Tibial nerve (tissue), 3 donors: ENCODE measurements around the gene SH3YL1.

ENCODE experiments used
- POLR2A ChIP-seq, 2 donors: fragments of 450-650 bp; IDR thresholded peaks; one replicate each; pipeline ENCODE4 v1.6.1; 2017; ENCODE audit warnings: antibody characterized with exemption in 2 of 2, mild to moderate bottlenecking in 2 of 2, moderate library complexity in 2 of 2
- TF ChIP-seq, protein P1 (sequence below), 5 experiments: fragments of 200-600 bp in 3 of 5; fragments of 450-650 bp in 2 of 5; sonication (generic) in 3 of 5; IDR thresholded peaks; one replicate each; pipeline ENCODE4 v1.5.1; 2016 to 2019; ENCODE audit warnings: antibody characterized with exemption in 5 of 5, mild to moderate bottlenecking in 3 of 5, moderate library complexity in 2 of 5

DNA sequence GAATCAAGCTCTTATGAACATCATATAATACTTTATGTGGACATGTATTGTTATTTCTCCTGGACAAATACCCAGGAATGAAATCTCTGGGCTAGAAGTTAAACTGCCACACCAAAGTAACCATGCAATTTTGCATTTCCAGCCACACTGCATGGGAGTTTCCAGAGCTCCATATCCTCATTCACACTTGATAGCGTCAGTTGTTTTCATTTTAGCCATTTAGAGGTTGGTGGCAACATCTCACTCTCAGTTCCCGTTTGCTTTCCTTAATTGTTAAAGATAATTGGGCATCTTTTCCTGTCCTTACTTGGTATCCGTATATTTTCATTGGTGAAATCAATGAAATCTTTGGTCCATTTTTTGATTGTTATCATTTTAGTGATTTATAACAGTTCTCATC lies 47.8 kb downstream of the SH3YL1 start:
- TF ChIP-seq, protein P1, sequence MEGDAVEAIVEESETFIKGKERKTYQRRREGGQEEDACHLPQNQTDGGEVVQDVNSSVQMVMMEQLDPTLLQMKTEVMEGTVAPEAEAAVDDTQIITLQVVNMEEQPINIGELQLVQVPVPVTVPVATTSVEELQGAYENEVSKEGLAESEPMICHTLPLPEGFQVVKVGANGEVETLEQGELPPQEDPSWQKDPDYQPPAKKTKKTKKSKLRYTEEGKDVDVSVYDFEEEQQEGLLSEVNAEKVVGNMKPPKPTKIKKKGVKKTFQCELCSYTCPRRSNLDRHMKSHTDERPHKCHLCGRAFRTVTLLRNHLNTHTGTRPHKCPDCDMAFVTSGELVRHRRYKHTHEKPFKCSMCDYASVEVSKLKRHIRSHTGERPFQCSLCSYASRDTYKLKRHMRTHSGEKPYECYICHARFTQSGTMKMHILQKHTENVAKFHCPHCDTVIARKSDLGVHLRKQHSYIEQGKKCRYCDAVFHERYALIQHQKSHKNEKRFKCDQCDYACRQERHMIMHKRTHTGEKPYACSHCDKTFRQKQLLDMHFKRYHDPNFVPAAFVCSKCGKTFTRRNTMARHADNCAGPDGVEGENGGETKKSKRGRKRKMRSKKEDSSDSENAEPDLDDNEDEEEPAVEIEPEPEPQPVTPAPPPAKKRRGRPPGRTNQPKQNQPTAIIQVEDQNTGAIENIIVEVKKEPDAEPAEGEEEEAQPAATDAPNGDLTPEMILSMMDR (IDR thresholded peaks at IDR 0.05): no peak
- no peak for TF ChIP-seq POLR2A (IDR thresholded peaks at IDR 0.05)
